Neural progenitor cell (in vitro differentiated cells): ENCODE measurements around the gene EED. TPM values are rescaled to one million over a fixed set of nuclear protein-coding genes. Genes with fewer than 3 reads are reported as not detected.

ENCODE experiments used
- DNase-seq: peaks from one replicate; pipeline ENCODE4 v3.0.0-alpha.2; 2016; ENCODE audit warnings: low spot score
- H2AFZ ChIP-seq: fragments of 200-600 bp; sonication (generic); replicated peaks from 2 replicates; pipeline ENCODE4 v1.6.1; 2016; ENCODE audit warnings: antibody characterized with exemption
- H3F3A ChIP-seq: fragments of 200-600 bp; sonication (generic); 2 replicates; pipeline ENCODE4 v1.6.1; 2016; ENCODE audit warnings: antibody characterized with exemption, low read depth
- H3K27ac ChIP-seq: fragments of 200-600 bp; sonication (generic); 2 replicates; pipeline ENCODE4 v1.5.1; 2016; ENCODE audit warnings: mild to moderate bottlenecking
- H3K27me3 ChIP-seq: fragments of 200-600 bp; sonication (generic); 2 replicates; pipeline ENCODE4 v1.6.1; 2016; ENCODE audit warnings: mild to moderate bottlenecking, moderate library complexity
- H3K36me3 ChIP-seq: fragments of 200-600 bp; sonication (generic); 2 replicates; pipeline ENCODE4 v1.5.1; 2016
- H3K4me1 ChIP-seq: fragments of 200-600 bp; sonication (generic); 2 replicates; pipeline ENCODE4 v1.6.1; 2016; ENCODE audit warnings: mixed run types
- H3K4me2 ChIP-seq: fragments of 200-600 bp; sonication (generic); 2 replicates; pipeline ENCODE4 v1.6.1; 2016
- H3K4me3 ChIP-seq: fragments of 200-600 bp; sonication (generic); 2 replicates; pipeline ENCODE4 v1.5.1; 2016
- H3K79me2 ChIP-seq: fragments of 200-600 bp; sonication (generic); 2 replicates; pipeline ENCODE4 v1.6.1; 2016; ENCODE audit warnings: low read depth
- H3K9ac ChIP-seq: fragments of 200-600 bp; sonication (generic); 2 replicates; pipeline ENCODE4 v1.6.1; 2016
- H3K9me3 ChIP-seq: fragments of 200-600 bp; sonication (generic); 2 replicates; pipeline ENCODE4 v1.5.1; 2016; ENCODE audit warnings: low read depth
- H4K20me1 ChIP-seq: fragments of 200-600 bp; sonication (generic); 2 replicates; pipeline ENCODE4 v1.6.1; 2016; ENCODE audit warnings: low read depth
- H3K27ac Mint-ChIP-seq: 3 replicates; pipeline ENCODE4 v1.8.0; 2021; ENCODE audit warnings: mixed read lengths
- H3K27me3 Mint-ChIP-seq: 2 replicates; pipeline ENCODE4 v1.8.0; 2022; ENCODE audit warnings: low read depth, mild to moderate bottlenecking, inconsistent platforms, moderate library complexity, mixed read lengths; ENCODE audit not compliant: insufficient read depth
- H3K36me3 Mint-ChIP-seq: 3 replicates; pipeline ENCODE4 v1.8.0; 2021; ENCODE audit warnings: mixed read lengths
- H3K4me1 Mint-ChIP-seq: 3 replicates; pipeline ENCODE4 v1.8.0; 2021; ENCODE audit warnings: mixed read lengths
- H3K4me3 Mint-ChIP-seq: 3 replicates; pipeline ENCODE4 v1.8.0; 2021; ENCODE audit warnings: mild to moderate bottlenecking, moderate library complexity, mixed read lengths
- H3K9me3 Mint-ChIP-seq: 3 replicates; pipeline ENCODE4 v1.8.0; 2020; ENCODE audit warnings: mixed read lengths
- EZH2 ChIP-seq: fragments of 200-600 bp; sonication (generic); IDR thresholded peaks from 2 replicates; pipeline ENCODE4 v1.6.1; 2017; ENCODE audit warnings: antibody characterized with exemption, mild to moderate bottlenecking, moderate library complexity
- EZH2phosphoT487 ChIP-seq: fragments of 200-600 bp; sonication (generic); IDR thresholded peaks from 2 replicates; pipeline ENCODE4 v1.6.1; 2017; ENCODE audit warnings: antibody characterized with exemption
- total RNA-seq: library from RNA; depleted of rRNA; stranded (reverse); fragments of >200 nt; gene quantifications from 2 replicates; pipeline ENCODE4 v1.2.3, GENCODE V29; 2015; ENCODE audit warnings: low replicate concordance
- TF ChIP-seq, protein P1 (sequence below): fragments of 200-600 bp; sonication (generic); IDR thresholded peaks from 2 replicates; pipeline ENCODE4 v1.5.1; 2017; ENCODE audit warnings: antibody characterized with exemption, mild to moderate bottlenecking

Gene EED
- total RNA-seq, 1 donor from 2014 or later, result 64.9 TPM

GRCh38 chr11:86240164-86240563, 4.4 kb upstream of the EED start:
- Histone ChIP-seq H3K4me3 (no peak overlapping the region), H3K4me1 (peaks cover 5% of the 10 kb centered on the region), H3F3A (peaks cover 11% of the 10 kb centered on the region), H3K79me2 (peaks cover under 1% of the 10 kb centered on the region), H3K27me3 (no peaks in the 10 kb centered on the region), H2AFZ (no peak overlapping the region), H3K9ac (no peak overlapping the region), H4K20me1 (no peaks in the 10 kb centered on the region), H3K4me2 (no peak overlapping the region), H3K9me3 (no peaks in the 10 kb centered on the region), H3K27ac (no peak overlapping the region), H3K36me3 (no peaks in the 10 kb centered on the region)
- Mint-ChIP-seq H3K4me3 (no peak overlapping the region), H3K36me3 (no peaks in the 10 kb centered on the region), H3K27ac (no peak overlapping the region), H3K27me3 (peaks cover 3% of the 10 kb centered on the region), H3K4me1 (peaks cover 3% of the 10 kb centered on the region), H3K9me3 (no peaks in the 10 kb centered on the region)
- TF ChIP-seq EZH2, result no peak
- no peak for TF ChIP-seq EZH2phosphoT487
- TF ChIP-seq, protein P1, sequence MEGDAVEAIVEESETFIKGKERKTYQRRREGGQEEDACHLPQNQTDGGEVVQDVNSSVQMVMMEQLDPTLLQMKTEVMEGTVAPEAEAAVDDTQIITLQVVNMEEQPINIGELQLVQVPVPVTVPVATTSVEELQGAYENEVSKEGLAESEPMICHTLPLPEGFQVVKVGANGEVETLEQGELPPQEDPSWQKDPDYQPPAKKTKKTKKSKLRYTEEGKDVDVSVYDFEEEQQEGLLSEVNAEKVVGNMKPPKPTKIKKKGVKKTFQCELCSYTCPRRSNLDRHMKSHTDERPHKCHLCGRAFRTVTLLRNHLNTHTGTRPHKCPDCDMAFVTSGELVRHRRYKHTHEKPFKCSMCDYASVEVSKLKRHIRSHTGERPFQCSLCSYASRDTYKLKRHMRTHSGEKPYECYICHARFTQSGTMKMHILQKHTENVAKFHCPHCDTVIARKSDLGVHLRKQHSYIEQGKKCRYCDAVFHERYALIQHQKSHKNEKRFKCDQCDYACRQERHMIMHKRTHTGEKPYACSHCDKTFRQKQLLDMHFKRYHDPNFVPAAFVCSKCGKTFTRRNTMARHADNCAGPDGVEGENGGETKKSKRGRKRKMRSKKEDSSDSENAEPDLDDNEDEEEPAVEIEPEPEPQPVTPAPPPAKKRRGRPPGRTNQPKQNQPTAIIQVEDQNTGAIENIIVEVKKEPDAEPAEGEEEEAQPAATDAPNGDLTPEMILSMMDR, result no peak
- DNase-seq, result no peak

GRCh38 chr11:86241956-86242535, 2.5 kb upstream of the EED start:
- TF ChIP-seq, protein P1, result no peak
- TF ChIP-seq EZH2, result no peak
- TF ChIP-seq EZH2phosphoT487, result no peak
- H3K9ac ChIP-seq, result no peak overlapping the region

DNA sequence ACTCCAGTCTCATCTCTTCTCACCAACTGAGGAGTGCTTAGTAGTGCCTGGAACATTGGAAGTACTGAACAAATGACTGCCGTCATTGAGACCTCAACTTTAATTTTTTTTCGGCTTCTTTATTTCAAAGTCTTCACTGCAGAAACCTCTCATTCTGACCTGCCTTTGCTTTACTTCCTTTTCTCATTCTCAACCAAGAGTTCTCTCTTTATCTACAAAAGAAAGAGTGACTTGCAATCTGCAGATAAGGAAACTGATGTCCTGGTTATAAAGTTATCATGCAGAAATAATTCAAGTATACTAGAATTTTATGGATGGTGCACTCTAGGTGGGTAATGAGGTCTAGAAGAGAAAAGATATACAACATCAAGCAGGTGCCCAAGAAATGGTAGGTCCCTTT, 1.2 kb upstream of the EED start:
- H3K79me2 ChIP-seq, result peaks cover 32% of the 10 kb centered on the region
- H4K20me1 ChIP-seq, result peaks cover 27% of the 10 kb centered on the region
- Mint-ChIP-seq H3K36me3 (no peaks in the 10 kb centered on the region), H3K4me3 (no peak overlapping the region), H3K27ac (no peak overlapping the region), H3K4me1 (peaks cover 18% of the 10 kb centered on the region), H3K27me3 (peaks cover 3% of the 10 kb centered on the region), H3K9me3 (no peaks in the 10 kb centered on the region)
- peaks cover 21% of the 10 kb centered on the region for H3K4me1 ChIP-seq
- no peak for DNase-seq
- H3K9me3 ChIP-seq, result no peaks in the 10 kb centered on the region
- H3F3A ChIP-seq, result peaks cover 16% of the 10 kb centered on the region
- H3K36me3 ChIP-seq, result no peaks in the 10 kb centered on the region
- peak overlapping the region; percentile 98 for H3K4me2 ChIP-seq
- H3K4me3 ChIP-seq, result peak overlapping the region; percentile 77
- peak overlapping the region; percentile 84 for H2AFZ ChIP-seq
- no peak for TF ChIP-seq EZH2phosphoT487
- TF ChIP-seq, protein P1, result no peak
- no peak for TF ChIP-seq EZH2
- no peaks in the 10 kb centered on the region for H3K27me3 ChIP-seq
- peak overlapping the region; percentile 99 for H3K9ac ChIP-seq
- H3K27ac ChIP-seq, result no peak overlapping the region

More at GRCh38 chr11:86241956-86242535, 2.5 kb upstream of the EED start:
- H3F3A ChIP-seq, result peaks cover 16% of the 10 kb centered on the region
- H2AFZ ChIP-seq, result no peak overlapping the region
- H3K4me2 ChIP-seq, result no peak overlapping the region
- no peak overlapping the region for H3K4me3 ChIP-seq
- Mint-ChIP-seq H3K9me3 (no peaks in the 10 kb centered on the region), H3K36me3 (no peaks in the 10 kb centered on the region), H3K27me3 (peaks cover 3% of the 10 kb centered on the region), H3K27ac (no peak overlapping the region), H3K4me3 (no peak overlapping the region), H3K4me1 (peaks cover 7% of the 10 kb centered on the region)
- H4K20me1 ChIP-seq, result peaks cover 13% of the 10 kb centered on the region
- peaks cover 14% of the 10 kb centered on the region for H3K4me1 ChIP-seq
- no peaks in the 10 kb centered on the region for H3K9me3 ChIP-seq
- no peaks in the 10 kb centered on the region for H3K27me3 ChIP-seq
- peaks cover 19% of the 10 kb centered on the region for H3K79me2 ChIP-seq
- H3K27ac ChIP-seq, result no peak overlapping the region
- H3K36me3 ChIP-seq, result no peaks in the 10 kb centered on the region
- DNase-seq, result no peak
